Bladder microvascular endothelial cell (primary cell): ENCODE results near the gene SERF2. TPM values are rescaled to one million over a fixed set of nuclear protein-coding genes. Genes with fewer than 3 reads are reported as not detected.

Experiments used
- total RNA-seq: library from RNA; depleted of rRNA; stranded (reverse); fragments of >200 nt; gene quantifications from 2 replicates; pipeline ENCODE4 v1.2.3, GENCODE V29; 2014

The SERF2 gene
- 294 and 418 TPM in 2 replicates for total RNA-seq

DNA sequence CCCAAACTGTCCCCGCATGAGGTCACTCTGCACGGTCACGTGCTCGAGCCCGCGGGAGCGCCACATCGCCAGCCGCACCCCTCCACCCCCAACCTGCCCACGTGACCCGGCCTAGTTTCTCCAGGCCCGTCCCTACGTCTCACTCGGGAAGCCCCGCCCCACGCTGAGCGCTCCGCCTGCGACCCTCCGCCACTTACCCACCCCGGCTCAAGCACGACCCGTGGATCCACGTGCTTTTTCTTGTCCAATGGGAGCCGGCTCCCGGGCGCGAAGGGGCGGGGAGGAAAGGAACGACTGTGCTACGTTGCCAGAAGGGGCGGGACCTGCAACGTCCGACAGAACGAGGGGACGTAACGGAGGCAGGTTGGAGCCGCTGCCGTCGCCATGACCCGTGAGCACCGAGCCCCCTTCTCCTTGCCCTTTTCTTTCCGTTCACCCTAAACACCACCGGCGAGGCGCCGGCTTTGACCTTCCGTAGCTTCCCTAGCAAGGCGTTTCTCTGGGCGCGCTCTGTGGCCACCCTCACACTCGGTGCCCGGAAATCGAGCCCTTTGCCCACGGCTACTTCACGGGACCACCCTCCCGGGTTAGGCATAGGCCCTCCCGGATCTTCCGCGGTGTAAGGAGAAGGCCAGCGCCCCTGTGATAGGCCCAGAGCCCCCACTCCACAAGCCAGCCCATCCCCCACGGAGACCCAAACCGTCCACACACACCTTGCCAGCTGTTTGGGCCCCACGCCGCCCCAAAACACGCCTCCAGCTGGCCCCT lies at the start of gene SERF2:
TSS of gene SERF2 (plus strand) at position 328 of the 768 bp plus-strand sequence. CDS start at position 385, 57 bp downstream.

DNA sequence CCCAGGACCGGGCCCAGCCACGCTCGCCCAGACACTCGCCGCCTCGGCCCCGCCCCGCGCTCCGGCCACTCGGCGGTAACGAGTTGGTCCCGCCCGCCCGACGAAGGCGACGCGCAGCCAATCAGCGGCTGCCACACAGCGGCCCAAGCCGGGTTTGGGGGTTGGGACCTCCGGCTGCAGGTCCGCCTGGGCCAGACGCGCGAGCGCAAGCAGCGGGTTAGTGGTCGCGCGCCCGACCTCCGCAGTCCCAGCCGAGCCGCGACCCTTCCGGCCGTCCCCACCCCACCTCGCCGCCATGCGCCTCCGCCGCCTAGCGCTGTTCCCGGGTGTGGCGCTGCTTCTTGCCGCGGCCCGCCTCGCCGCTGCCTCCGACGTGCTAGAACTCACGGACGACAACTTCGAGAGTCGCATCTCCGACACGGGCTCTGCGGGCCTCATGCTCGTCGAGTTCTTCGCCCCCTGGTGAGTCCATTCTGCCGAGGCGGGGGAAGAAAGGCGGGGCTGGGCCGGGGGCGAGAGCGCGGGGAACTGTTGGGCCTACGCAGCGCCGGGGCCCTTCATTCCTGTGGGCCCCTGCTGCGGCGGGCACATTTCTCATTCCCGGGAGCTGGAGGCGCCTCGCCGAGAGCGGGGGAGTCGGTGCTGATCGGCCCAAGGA lies 45.7 kb upstream of the SERF2 start, which contains the start of gene PDIA3:
TSS of gene PDIA3 (plus strand) at position 194 of the 658 bp plus-strand sequence. CDS start at position 296, 102 bp downstream.

DNA sequence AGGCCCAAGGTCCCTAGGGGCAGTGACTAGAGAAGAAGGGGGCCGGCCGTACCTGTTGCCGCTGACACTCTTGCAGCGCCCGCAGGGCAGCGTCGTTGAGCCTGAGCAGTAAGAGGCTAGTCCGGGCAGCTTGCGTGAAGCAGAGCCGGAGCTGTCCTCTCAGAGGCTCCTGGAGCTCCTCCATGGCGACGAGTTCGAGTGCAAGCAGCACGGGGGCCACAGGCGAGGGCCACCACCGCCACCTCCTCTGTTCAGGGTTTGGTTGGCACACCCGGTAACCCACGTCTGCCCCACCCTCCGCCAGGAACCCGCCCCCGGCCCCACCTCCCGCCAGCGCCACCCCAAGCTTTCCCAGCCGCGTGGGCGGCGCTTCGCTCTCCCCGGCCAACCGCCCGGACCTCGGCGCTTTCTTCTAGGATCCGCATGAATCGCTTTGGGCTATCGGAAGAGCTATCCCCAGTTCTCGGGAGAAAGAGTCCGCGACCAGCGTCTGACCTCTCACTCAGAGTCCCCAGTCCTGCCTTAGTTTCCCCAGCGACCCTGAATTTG lies 15.3 kb upstream of the SERF2 start, which contains the start of gene ELL3:
TSS of gene ELL3 (minus strand) at position 249 of the 549 bp plus-strand sequence. CDS start at position 184, 65 bp downstream.

DNA sequence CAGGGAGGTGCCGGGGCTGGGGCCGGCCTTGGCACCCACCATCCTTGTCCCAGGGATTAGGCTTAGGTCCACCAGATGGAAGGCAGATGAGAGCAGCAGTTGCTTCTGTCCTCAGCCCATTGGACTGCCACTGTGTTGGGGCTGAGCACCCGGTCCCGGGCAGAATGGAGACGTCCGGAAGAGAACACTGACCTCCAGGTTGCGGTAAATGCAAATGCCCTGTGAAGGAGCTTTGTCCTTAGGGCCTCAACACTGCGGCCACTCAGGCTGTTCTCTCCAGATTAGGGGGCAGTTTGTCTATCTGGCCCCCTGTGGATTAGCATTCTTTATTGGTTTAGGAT lies 7.8 kb downstream of the SERF2 start, which contains the start of gene SERINC4:
TSS of gene SERINC4 (minus strand) at position 276 of the 341 bp plus-strand sequence. CDS start at position 42, 234 bp downstream.

DNA sequence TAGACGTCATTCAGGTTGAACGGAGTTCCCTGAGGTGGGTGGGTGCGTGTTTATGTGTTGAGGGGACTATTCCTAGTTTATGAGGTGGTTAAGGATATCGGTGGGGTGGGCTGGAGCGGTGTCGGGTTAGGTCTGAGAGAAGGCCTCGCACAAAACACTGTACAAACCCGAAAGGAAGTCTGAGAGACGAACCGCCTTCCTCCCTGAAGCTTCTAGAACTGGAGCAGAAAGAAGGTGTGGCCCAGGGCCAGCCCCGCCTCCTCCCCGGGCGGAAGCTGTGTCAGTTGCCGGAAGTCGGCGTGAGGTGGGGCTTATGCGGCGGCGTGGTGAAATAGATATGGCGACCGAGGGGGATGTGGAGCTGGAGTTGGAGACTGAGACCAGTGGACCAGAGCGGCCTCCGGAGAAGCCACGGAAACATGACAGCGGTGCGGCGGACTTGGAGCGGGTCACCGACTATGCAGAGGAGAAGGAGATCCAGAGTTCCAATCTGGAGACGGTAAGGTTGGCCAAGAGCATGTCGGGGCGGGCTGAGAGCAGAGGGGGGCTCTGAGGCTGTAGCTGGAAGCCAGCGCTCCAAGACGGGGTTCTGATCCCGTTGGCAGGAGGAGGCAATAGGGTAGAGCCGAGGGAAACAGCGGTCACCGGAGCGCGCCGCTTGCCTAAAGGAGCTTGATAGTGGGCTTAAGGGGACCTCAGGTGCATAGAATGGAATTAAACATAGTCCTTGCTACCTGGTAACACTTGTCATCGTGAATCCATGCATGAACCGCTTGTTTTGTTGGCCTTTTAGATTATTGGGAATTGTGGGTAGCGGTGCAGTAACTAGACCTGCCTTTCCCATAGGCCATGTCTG lies 8.4 kb downstream of the SERF2 start, which contains the start of gene HYPK:
TSS of gene HYPK (plus strand) at position 314 of the 856 bp plus-strand sequence. CDS start at position 338, 24 bp downstream.

DNA sequence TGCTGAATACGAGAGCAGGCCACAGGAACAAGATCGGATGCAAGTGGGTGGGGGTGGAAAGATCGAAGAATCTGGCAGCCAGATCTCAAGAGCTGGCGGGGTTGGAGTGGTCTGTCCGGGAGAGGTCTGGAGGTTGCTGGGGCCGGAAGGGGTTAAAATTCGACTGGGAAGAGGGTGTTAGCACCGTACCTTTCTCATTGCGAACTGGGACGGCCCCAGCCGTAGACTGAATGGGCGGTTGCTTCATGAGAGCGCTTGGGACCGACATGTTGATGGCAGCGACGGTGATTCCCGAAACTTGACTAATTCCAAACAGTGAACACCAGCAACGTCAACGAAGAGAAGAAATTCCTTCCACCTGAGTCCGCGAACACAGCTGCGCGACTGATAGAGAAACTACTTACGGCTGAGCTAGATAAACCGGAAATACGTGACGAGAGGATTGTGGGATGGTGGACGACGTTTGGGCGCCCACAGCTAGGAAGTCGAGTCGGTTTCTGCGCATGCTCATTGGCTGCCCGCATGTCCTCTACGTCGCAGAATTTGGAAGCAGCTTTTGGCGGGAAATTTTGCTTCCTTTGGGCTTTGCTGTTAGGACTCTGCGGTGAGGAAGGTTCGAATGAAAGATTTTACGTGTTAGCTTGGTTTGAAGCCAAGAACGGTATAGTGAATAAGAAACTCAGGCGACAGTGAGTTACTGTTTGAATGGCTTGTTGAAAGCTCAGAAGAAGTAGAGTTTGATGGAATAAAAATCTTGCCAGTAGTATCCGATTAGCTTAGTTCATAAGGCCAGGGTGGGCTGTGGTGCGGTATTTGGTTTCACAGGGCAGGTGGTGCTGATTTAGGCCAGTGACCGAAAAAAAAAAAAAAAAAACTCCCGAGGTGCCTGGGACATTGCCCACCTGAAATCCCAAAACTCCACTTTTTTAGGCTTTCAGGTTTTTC lies 32.5 kb downstream of the SERF2 start, which contains the start of gene MFAP1:
TSS of gene MFAP1 (minus strand) at position 389 of the 945 bp plus-strand sequence. CDS start at position 268, 121 bp downstream.

DNA sequence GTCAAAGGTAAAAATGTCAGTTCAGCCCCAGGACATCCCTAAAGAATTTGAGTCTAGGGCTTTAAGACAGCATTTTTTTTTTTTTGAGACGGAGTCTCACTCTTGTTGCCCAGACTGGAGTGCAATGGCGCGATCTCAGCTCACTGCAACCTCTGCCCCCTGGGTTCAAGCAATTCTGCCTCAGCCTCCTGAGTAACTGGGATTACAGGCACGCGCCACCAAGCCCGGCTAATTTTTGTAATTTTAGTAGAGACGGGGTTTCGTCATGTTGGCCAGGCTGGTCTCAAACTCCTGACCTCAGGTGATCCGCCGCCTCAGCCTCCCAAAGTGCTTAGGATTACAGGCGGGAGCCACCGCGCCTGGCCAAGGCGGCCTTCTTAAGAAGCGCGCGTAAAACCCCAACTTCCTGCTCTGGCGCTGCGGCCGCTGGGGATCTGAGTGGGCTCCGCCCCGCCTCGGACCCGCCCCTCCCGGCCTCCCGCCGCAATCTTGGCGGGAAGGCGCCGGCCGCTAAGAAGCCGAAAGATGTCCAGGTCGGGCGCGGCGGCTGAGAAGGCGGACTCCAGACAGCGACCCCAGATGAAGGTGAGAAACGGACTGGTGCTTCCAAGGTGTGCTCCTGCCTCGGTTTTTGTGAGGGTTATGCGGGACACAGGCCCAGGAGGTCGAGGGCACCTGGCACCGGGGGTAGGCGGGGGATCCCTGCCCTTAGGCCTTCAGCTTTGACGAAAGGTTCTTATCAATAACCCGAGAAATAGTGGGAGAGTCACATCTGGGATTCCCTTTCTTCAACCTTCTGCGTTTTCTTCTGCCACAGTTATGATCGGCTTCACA lies 34.6 kb downstream of the SERF2 start, which contains the start of gene WDR76:
TSS of gene WDR76 (plus strand) at position 495 of the 834 bp plus-strand sequence. CDS start at position 526, 31 bp downstream.

Other genes with a start within 250 kb of the SERF2 start
- gene PPIP5K1, start 202.1 kb upstream of the SERF2 start, total RNA-seq: 14.1 and 42.9 TPM in 2 replicates
- not detected in 2 replicates for gene CKMT1B, start 198.3 kb upstream of the SERF2 start, total RNA-seq
- gene STRC, start 173.5 kb upstream of the SERF2 start, total RNA-seq: 0.06 TPM in 1 of 2 replicates, not detected in the other
- gene CATSPER2, start 143.5 kb upstream of the SERF2 start, total RNA-seq: 0.97 and 2.1 TPM in 2 replicates
- not detected in 2 replicates for gene CKMT1A, start 98.5 kb upstream of the SERF2 start, total RNA-seq
- 103 and 270 TPM in 2 replicates for gene PDIA3, start 45.9 kb upstream of the SERF2 start, total RNA-seq
- 3.1 and 5.4 TPM in 2 replicates for gene ELL3, start 15.4 kb upstream of the SERF2 start, total RNA-seq
- gene SERINC4, start 7.9 kb downstream of the SERF2 start, total RNA-seq: not detected in 2 replicates
- 5.5 and 6.8 TPM in 2 replicates for gene HYPK, start 8.3 kb downstream of the SERF2 start, total RNA-seq
- gene MFAP1, start 32.4 kb downstream of the SERF2 start, total RNA-seq: 18.9 and 36.4 TPM in 2 replicates
- gene WDR76, start 34.7 kb downstream of the SERF2 start, total RNA-seq: 11.0 and 13.4 TPM in 2 replicates